Gastroesophageal sphincter (tissue), 4 donors: Measurements from ENCODE around the gene KRT2. TPM values are rescaled to one million over a fixed set of nuclear protein-coding genes. Genes with fewer than 3 reads are reported as not detected.

ENCODE experiments used
- ATAC-seq: fragments of 150-250 bp; one replicate; pipeline ENCODE4 v1.9.1; 2016; ENCODE audit warnings: mild to moderate bottlenecking, moderate library complexity
- H3K27ac ChIP-seq, 4 donors: fragments of 200-600 bp; sonication (generic) in 3 of 4; 1 replicate in 3 of 4; 2 replicates in 1 of 4; pipeline ENCODE4 v1.5.1; 2016 to 2019
- H3K27me3 ChIP-seq: fragments of 200-600 bp; sonication (generic); one replicate; pipeline ENCODE4 v1.5.1; 2019
- H3K36me3 ChIP-seq, 2 donors: fragments of 200-600 bp; sonication (generic); one replicate each; pipeline ENCODE4 v1.5.1; 2019; ENCODE audit warnings: control low read depth in 1 of 2
- H3K4me1 ChIP-seq, 3 donors: fragments of 200-600 bp; sonication (generic); 1 replicate in 2 of 3; 2 replicates in 1 of 3; pipeline ENCODE4 v1.5.1; 2016 to 2019; ENCODE audit warnings: control low read depth in 2 of 3
- H3K4me3 ChIP-seq, 2 donors: fragments of 200-600 bp; sonication (generic); one replicate each; pipeline ENCODE4 v1.5.1; 2019; ENCODE audit warnings: mild to moderate bottlenecking in 1 of 2, moderate library complexity in 1 of 2
- H3K9me3 ChIP-seq, 3 donors: fragments of 200-600 bp; sonication (generic); one replicate each; pipeline ENCODE4 v1.5.1; 2017 to 2019; ENCODE audit warnings: control low read depth in 2 of 3
- EP300 ChIP-seq: sonication (generic); formaldehyde crosslinking; IDR thresholded peaks from one replicate; pipeline ENCODE4 v1.6.1; 2017; ENCODE audit warnings: antibody characterized with exemption, mild to moderate bottlenecking
- POLR2A ChIP-seq, 2 donors: fragments of 450-650 bp; IDR thresholded peaks; one replicate each; pipeline ENCODE4 v1.6.1; 2017; ENCODE audit warnings: antibody characterized with exemption in 2 of 2, mild to moderate bottlenecking in 2 of 2, moderate library complexity in 1 of 2
- POLR2AphosphoS5 ChIP-seq: sonication (generic); formaldehyde crosslinking; IDR thresholded peaks from one replicate; pipeline ENCODE4 v1.6.1; 2017; ENCODE audit warnings: antibody characterized with exemption
- WGBS, 2 donors: methylation state at CpG; one replicate each; pipeline ENCODE4 v1.1.5; 2018; ENCODE audit warnings: low coverage in 1 of 2; 5-methylcytosine and 5-hydroxymethylcytosine counted together
- total RNA-seq, 4 donors: library from RNA; depleted of rRNA; stranded (reverse); fragments of >200 nt; gene quantifications; one replicate each; pipeline ENCODE4 v1.1.0, GENCODE V29; 2016
- TF ChIP-seq, protein P1 (sequence below), 4 experiments: fragments of 200-600 bp in 2 of 4; fragments of 450-650 bp in 2 of 4; sonication (generic) in 1 of 4; IDR thresholded peaks; one replicate each; pipeline ENCODE4 v1.5.1; 2017 to 2019; ENCODE audit warnings: antibody characterized with exemption in 4 of 4, mild to moderate bottlenecking in 2 of 4, moderate library complexity in 2 of 4

Gene KRT2
- total RNA-seq, 4 donors from 2014 or later = not detected

DNA sequence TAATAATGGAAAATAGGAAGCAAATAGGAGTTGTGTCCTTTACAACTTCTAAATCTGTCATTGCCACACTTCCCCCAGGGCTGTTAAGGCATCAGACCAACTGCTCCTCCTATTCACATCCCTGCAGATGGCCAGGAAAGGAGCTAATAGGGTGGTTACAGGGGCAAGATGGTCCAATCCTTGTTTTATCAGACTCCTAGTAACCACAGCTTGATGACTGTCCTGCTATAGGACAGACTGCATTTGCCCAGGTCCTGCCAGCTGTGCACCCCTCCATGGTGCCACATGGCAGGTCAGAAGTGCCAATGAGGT, 10.9 kb upstream of the KRT2 start:
- H3K4me3 ChIP-seq = no peak overlapping the region
- H3K27ac ChIP-seq = no peak overlapping the region
- H3K9me3 ChIP-seq = no peaks in the 10 kb centered on the region
- H3K4me1 ChIP-seq = no peaks in the 10 kb centered on the region
- ATAC-seq = no peak
- H3K27me3 ChIP-seq = peaks cover 47% of the 10 kb centered on the region
- no peak for TF ChIP-seq EP300
- TF ChIP-seq POLR2A (IDR thresholded peaks at IDR 0.05) = no peak
- no peak for TF ChIP-seq POLR2AphosphoS5
- TF ChIP-seq, protein P1, sequence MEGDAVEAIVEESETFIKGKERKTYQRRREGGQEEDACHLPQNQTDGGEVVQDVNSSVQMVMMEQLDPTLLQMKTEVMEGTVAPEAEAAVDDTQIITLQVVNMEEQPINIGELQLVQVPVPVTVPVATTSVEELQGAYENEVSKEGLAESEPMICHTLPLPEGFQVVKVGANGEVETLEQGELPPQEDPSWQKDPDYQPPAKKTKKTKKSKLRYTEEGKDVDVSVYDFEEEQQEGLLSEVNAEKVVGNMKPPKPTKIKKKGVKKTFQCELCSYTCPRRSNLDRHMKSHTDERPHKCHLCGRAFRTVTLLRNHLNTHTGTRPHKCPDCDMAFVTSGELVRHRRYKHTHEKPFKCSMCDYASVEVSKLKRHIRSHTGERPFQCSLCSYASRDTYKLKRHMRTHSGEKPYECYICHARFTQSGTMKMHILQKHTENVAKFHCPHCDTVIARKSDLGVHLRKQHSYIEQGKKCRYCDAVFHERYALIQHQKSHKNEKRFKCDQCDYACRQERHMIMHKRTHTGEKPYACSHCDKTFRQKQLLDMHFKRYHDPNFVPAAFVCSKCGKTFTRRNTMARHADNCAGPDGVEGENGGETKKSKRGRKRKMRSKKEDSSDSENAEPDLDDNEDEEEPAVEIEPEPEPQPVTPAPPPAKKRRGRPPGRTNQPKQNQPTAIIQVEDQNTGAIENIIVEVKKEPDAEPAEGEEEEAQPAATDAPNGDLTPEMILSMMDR (IDR thresholded peaks at IDR 0.05) = no peak
- H3K36me3 ChIP-seq = no peaks in the 10 kb centered on the region

DNA sequence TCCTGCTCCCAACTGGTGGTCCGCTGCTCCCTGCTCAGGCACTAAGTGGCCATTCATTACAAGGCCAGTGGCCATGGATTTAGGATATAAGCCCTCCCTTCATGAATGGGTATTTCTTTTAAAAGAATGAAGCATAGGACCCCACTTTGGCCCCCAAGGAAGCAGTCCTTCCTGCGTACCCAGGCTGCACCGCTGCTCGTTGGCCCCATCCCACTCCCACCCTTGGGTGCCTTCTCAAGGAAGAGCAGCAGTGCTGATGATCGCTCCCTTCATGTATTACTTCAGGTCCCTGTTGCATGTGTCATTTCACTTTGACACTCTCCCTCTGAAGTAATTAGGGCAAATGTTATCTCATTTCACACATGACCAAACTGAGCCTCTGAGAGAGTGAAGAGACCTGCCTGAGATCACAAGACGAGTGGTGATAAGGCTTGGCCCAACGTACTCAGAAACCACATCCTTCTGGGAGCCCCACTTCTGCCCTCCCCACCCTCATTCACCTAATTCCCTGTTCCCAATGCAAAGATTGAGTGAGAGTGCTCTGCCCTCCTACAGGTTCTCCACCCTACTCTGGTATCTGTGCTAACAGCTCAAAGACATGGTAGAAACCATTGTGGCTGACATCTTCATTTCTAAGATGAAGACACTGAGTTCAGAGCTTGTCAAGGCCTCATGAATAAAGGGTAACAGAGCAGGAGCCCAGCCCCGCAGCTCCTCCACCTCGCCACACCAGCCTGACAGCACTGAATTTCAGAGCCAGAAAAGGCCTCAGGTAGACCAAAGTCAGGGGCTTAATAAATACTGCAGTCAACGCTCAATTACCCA, 10.3 kb upstream of the KRT2 start:
- 66 to 87% methylated on average over 7 to 8 of the region's 10 CpGs for WGBS, 2 donors
- H3K4me1 ChIP-seq = no peaks in the 10 kb centered on the region
- no peaks in the 10 kb centered on the region for H3K36me3 ChIP-seq
- no peak overlapping the region for H3K4me3 ChIP-seq
- no peaks in the 10 kb centered on the region for H3K9me3 ChIP-seq
- peaks cover 42% of the 10 kb centered on the region for H3K27me3 ChIP-seq
- TF ChIP-seq, protein P1 (IDR thresholded peaks at IDR 0.05) = no peak
- TF ChIP-seq EP300 (no peak), POLR2A (IDR thresholded peaks at IDR 0.05) (no peak), POLR2AphosphoS5 (no peak)
- H3K27ac ChIP-seq = no peak overlapping the region
- ATAC-seq = no peak

DNA sequence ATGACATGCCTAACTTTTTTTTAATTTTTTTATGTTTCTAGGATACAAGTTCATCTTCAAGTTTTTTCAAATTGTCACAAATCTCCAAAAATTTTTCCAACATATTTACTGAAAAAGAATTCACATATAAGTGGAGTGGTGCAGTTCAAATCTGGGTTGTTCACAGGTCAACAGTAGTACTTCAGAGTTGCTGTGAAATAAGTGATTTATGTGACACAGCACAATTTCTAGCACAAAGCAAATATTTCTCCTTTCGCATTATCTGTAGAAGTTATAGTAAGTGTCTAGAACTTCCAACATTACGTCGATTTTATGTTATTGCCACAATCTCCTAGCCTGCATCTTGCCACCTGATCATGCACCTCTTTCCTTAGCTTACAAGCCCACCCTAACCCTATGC, 9.7 kb upstream of the KRT2 start:
- Histone ChIP-seq H3K9me3 (no peaks in the 10 kb centered on the region), H3K27me3 (peaks cover 41% of the 10 kb centered on the region), H3K36me3 (no peaks in the 10 kb centered on the region), H3K27ac (no peak overlapping the region), H3K4me3 (no peak overlapping the region), H3K4me1 (no peaks in the 10 kb centered on the region)
- 87 to 100% methylated on average over 3 of the region's 3 CpGs for WGBS, 2 donors
- ATAC-seq = no peak
- TF ChIP-seq EP300 = no peak
- TF ChIP-seq POLR2A (IDR thresholded peaks at IDR 0.05) = no peak
- TF ChIP-seq, protein P1 (IDR thresholded peaks at IDR 0.05) = no peak
- no peak for TF ChIP-seq POLR2AphosphoS5

DNA sequence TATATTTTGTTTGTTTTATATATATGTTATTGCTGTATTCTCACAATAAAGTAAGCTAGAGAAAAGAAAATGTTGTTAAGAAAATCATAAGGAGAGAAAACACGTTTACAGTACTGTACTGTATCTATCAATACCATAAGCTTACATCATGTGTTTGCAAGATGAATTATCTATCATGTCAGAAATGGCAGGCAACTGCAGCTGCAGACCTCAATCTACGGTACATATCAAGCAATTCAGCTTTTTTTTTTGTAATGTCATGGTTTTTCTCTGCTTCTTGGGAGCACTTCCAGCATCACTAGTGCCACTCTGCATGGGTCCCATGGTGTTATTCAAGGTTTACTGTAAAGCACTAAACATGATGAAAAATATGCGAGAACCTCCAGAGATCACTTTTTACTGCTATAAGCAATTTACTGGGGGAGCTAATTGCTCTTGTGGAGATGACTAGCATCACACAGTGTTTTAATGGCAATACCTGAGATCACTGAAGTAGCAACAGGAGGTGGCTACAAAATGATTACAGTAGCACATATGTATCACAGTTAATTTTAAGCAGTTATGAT, 9.0 kb upstream of the KRT2 start:
- Histone ChIP-seq H3K36me3 (no peaks in the 10 kb centered on the region), H3K9me3 (no peaks in the 10 kb centered on the region), H3K27ac (no peak overlapping the region), H3K4me3 (no peak overlapping the region), H3K4me1 (no peaks in the 10 kb centered on the region), H3K27me3 (peaks cover 35% of the 10 kb centered on the region)
- 64 to 69% methylated on average over 3 of the region's 3 CpGs for WGBS, 2 donors
- no peak for ATAC-seq
- TF ChIP-seq EP300 = no peak
- TF ChIP-seq POLR2A (IDR thresholded peaks at IDR 0.05) = no peak
- TF ChIP-seq, protein P1 (IDR thresholded peaks at IDR 0.05) = no peak
- TF ChIP-seq POLR2AphosphoS5 = no peak

DNA sequence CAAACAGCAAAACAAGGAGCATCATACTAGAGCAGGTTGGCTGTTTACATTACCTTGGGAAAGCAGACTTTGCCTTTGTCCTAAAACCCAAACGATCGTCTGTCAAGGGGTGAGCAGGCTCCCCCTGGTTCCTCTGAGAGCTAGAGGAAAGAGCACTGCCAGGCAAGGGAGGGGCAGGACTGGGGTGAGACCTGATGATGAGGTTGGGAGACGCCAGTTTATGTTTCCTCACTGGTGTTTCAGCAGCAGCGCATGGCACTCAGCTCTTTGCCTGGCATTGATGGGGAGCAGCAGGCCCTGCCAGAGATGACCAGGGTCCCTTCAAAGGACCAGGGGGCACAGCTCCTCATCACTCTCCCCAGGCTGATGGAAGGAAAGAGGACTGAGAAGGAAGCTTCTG, 7.9 kb upstream of the KRT2 start:
- ATAC-seq = no peak
- no peaks in the 10 kb centered on the region for H3K4me1 ChIP-seq
- 50% methylated on average over 1 of the region's 4 CpGs; no CpG with 5 or more reads in 1 of the 2 donors for WGBS, 2 donors

More for the DNA sequence above, 7.9 kb upstream of the KRT2 start:
- Histone ChIP-seq H3K36me3 (no peaks in the 10 kb centered on the region), H3K4me3 (no peak overlapping the region), H3K9me3 (no peaks in the 10 kb centered on the region), H3K27ac (no peak overlapping the region), H3K27me3 (peaks cover 32% of the 10 kb centered on the region)
- TF ChIP-seq EP300 (no peak), POLR2AphosphoS5 (no peak), POLR2A (IDR thresholded peaks at IDR 0.05) (no peak)
- TF ChIP-seq, protein P1 (IDR thresholded peaks at IDR 0.05) = no peak
